GM23338 (cell line): ENCODE measurements around the gene NCKAP5. TPM values are rescaled to one million over a fixed set of nuclear protein-coding genes. Genes with fewer than 3 reads are reported as not detected.

Experiments
- ATAC-seq: fragments of 200-7000 bp; cut with Tn5 transposase; 3 replicates; pipeline ENCODE4 v1.9.1; 2020
- DNase-seq: peaks from one replicate; pipeline ENCODE4 v3.0.0-alpha.2; 2015; ENCODE audit warnings: low spot score
- H2AFZ ChIP-seq: fragments of 200-600 bp; sonication (generic); 2 replicates; pipeline ENCODE4 v1.8.0; 2016; ENCODE audit warnings: antibody characterized with exemption, mild to moderate bottlenecking, moderate library complexity
- H3F3A ChIP-seq: fragments of 200-600 bp; sonication (generic); replicated peaks from 2 replicates; pipeline ENCODE4 v1.8.0; 2017; ENCODE audit warnings: antibody characterized with exemption, mixed run types, low read depth
- H3K27ac ChIP-seq: fragments of 200-600 bp; sonication (generic); 2 replicates; pipeline ENCODE4 v1.6.1; 2016; ENCODE audit warnings: low read depth
- H3K27me3 ChIP-seq: fragments of 200-600 bp; sonication (generic); 2 replicates; pipeline ENCODE4 v1.8.0; 2016; ENCODE audit warnings: mild to moderate bottlenecking, mixed run types, moderate library complexity; ENCODE audit not compliant: insufficient read depth
- H3K36me3 ChIP-seq: fragments of 200-600 bp; sonication (generic); 2 replicates; pipeline ENCODE4 v1.8.0; 2016; ENCODE audit warnings: mild to moderate bottlenecking; ENCODE audit not compliant: insufficient read depth
- H3K4me1 ChIP-seq: fragments of 200-600 bp; sonication (generic); 2 replicates; pipeline ENCODE4 v1.8.0; 2016; ENCODE audit warnings: mild to moderate bottlenecking, moderate library complexity; ENCODE audit not compliant: insufficient read depth
- H3K4me2 ChIP-seq: fragments of 200-600 bp; sonication (generic); 2 replicates; pipeline ENCODE4 v1.7.1; 2017; ENCODE audit warnings: mixed run types
- H3K4me3 ChIP-seq: fragments of 200-600 bp; sonication (generic); 2 replicates; pipeline ENCODE4 v1.6.1; 2016; ENCODE audit warnings: mixed run types
- H3K79me2 ChIP-seq: fragments of 200-600 bp; sonication (generic); replicated peaks from 2 replicates; pipeline ENCODE4 v1.8.0; 2017; ENCODE audit warnings: mild to moderate bottlenecking; ENCODE audit not compliant: insufficient read depth
- H3K9me2 ChIP-seq: fragments of 200-600 bp; sonication (generic); 2 replicates; pipeline ENCODE4 v1.8.0; 2017; ENCODE audit not compliant: insufficient read depth
- H4K20me1 ChIP-seq: fragments of 200-600 bp; sonication (generic); replicated peaks from 2 replicates; pipeline ENCODE4 v1.8.0; 2017; ENCODE audit warnings: mild to moderate bottlenecking; ENCODE audit not compliant: insufficient read depth
- H3K27ac Mint-ChIP-seq: 2 replicates; pipeline ENCODE4 v1.8.0; 2020; ENCODE audit warnings: inconsistent platforms, mild to moderate bottlenecking, moderate library complexity, mixed read lengths
- H3K27me3 Mint-ChIP-seq: 3 replicates; pipeline ENCODE4 v1.8.0; 2022; ENCODE audit warnings: low read depth, mild to moderate bottlenecking, moderate library complexity, mixed read lengths, inconsistent platforms; ENCODE audit not compliant: insufficient read depth, poor library complexity
- H3K36me3 Mint-ChIP-seq: 3 replicates; pipeline ENCODE4 v1.8.0; 2021; ENCODE audit warnings: low read depth, mild to moderate bottlenecking, inconsistent platforms, moderate library complexity, mixed read lengths
- H3K4me1 Mint-ChIP-seq: 3 replicates; pipeline ENCODE4 v1.8.0; 2020; ENCODE audit warnings: mild to moderate bottlenecking, inconsistent platforms, mixed read lengths
- H3K4me3 Mint-ChIP-seq: 3 replicates; pipeline ENCODE4 v1.8.0; 2021; ENCODE audit warnings: moderate library complexity, mild to moderate bottlenecking, inconsistent platforms, mixed read lengths
- H3K9me3 Mint-ChIP-seq: 3 replicates; pipeline ENCODE4 v1.8.0; 2020; ENCODE audit warnings: moderate library complexity, mild to moderate bottlenecking, inconsistent platforms, mixed read lengths
- CTCF ChIP-seq, 2 experiments: fragments of 200-600 bp in 1 of 2; sonication (generic) in 1 of 2; conservative IDR thresholded peaks; 2 replicates each; pipeline versions ENCODE4 v1.5.1 to v1.6.1; 2016 to 2017; ENCODE audit warnings: antibody characterized with exemption in 2 of 2, low read depth in 2 of 2, mild to moderate bottlenecking in 2 of 2, moderate library complexity in 1 of 2
- NANOG ChIP-seq: IDR thresholded peaks from 2 replicates; pipeline ENCODE4 v1.6.1; 2016; ENCODE audit warnings: antibody characterized with exemption, borderline replicate concordance
- STAT1 ChIP-seq: IDR thresholded peaks from one replicate; pipeline ENCODE4 v1.6.1; 2016; ENCODE audit warnings: antibody characterized with exemption; ENCODE audit not compliant: unreplicated experiment
- ZNF114 ChIP-seq: fragments of 250-450 bp; sonication (Bioruptor Pico); IDR thresholded peaks from 2 replicates; pipeline ENCODE4 v1.5.0; 2020; ENCODE audit warnings: mild to moderate bottlenecking, moderate library complexity
- polyA plus RNA-seq: library from polyadenylated mRNA; unstranded; fragments of >200 nt; fragmentation: Nextera tagmentation; extraction: Ambion mirVana; gene quantifications from 2 replicates; pipeline ENCODE4 v1.2.1, GENCODE V29; 2016
- total RNA-seq: library from RNA; depleted of rRNA; stranded (reverse); fragments of >200 nt; shearing (Covaris generic); gene quantifications from 2 replicates; pipeline ENCODE4 v1.2.3, GENCODE V29; 2014
- TF ChIP-seq, protein P1 (sequence below): IDR thresholded peaks from 2 replicates; pipeline ENCODE4 v1.6.1; 2016; ENCODE audit warnings: antibody characterized with exemption

NCKAP5 gene
- total and polyA plus RNA-seq, 2 experiments from 2014 or later, result 0.34 to 0.73 TPM

- no peak overlapping the region for H3K27ac ChIP-seq
- Mint-ChIP-seq H3K27ac (peak overlapping the region; percentile 16; the same call in 1 of the 2 replicates), H3K27me3 (peaks cover 2% of the 10 kb centered on the region), H3K36me3 (no peaks in the 10 kb centered on the region), H3K9me3 (no peaks in the 10 kb centered on the region; the same call in 2 of the 3 replicates), H3K4me1 (peaks cover 15% of the 10 kb centered on the region), H3K4me3 (no peak overlapping the region)
- ATAC-seq, result peak; percentile 70
- H3F3A ChIP-seq, result no peaks in the 10 kb centered on the region
- no peaks in the 10 kb centered on the region for H3K9me2 ChIP-seq
- peak overlapping the region; percentile 56; the same call in 1 of the 2 replicates for H2AFZ ChIP-seq
- no peaks in the 10 kb centered on the region for H4K20me1 ChIP-seq
- H3K79me2 ChIP-seq, result no peaks in the 10 kb centered on the region
- H3K27me3 ChIP-seq, result no peaks in the 10 kb centered on the region
- no peak for DNase-seq
- H3K4me1 ChIP-seq, result peaks cover 15% of the 10 kb centered on the region
- peak in 1 of 2 experiments; percentile 42; a peak in 3 of 4 replicates for TF ChIP-seq CTCF (conservative IDR thresholded peaks at IDR 0.05; ENCODE audit: low read depth in 2 of 2)
- no peak for TF ChIP-seq NANOG
- 0 out of 2 replicates have a peak overlapping the region, but pooled peaks have one; percentile 55 for H3K4me2 ChIP-seq
- H3K36me3 ChIP-seq, result no peaks in the 10 kb centered on the region
- H3K4me3 ChIP-seq, result no peak overlapping the region
These were observed 693.1 kb downstream of the NCKAP5 start for GRCh38 chr2:132875193-132875592.

GRCh38 chr2:132873738-132874137 is 694.5 kb downstream of the NCKAP5 start:
- Histone ChIP-seq H3F3A (no peaks in the 10 kb centered on the region), H2AFZ (no peak overlapping the region), H3K4me3 (no peak overlapping the region), H3K4me1 (peaks cover 15% of the 10 kb centered on the region), H3K27me3 (no peaks in the 10 kb centered on the region), H3K36me3 (no peaks in the 10 kb centered on the region), H3K9me2 (no peaks in the 10 kb centered on the region), H3K79me2 (no peaks in the 10 kb centered on the region), H4K20me1 (no peaks in the 10 kb centered on the region), H3K4me2 (no peak overlapping the region), H3K27ac (no peak overlapping the region)
- Mint-ChIP-seq H3K4me1 (peaks cover 15% of the 10 kb centered on the region), H3K36me3 (no peaks in the 10 kb centered on the region), H3K9me3 (no peaks in the 10 kb centered on the region; the same call in 2 of the 3 replicates), H3K4me3 (no peak overlapping the region; the same call in 2 of the 3 replicates), H3K27ac (no peak overlapping the region), H3K27me3 (peaks cover 2% of the 10 kb centered on the region)
- ATAC-seq, result no peak
- DNase-seq, result no peak
- TF ChIP-seq CTCF (conservative IDR thresholded peaks at IDR 0.05; ENCODE audit: low read depth in 2 of 2), result no peak
- TF ChIP-seq, protein P1, sequence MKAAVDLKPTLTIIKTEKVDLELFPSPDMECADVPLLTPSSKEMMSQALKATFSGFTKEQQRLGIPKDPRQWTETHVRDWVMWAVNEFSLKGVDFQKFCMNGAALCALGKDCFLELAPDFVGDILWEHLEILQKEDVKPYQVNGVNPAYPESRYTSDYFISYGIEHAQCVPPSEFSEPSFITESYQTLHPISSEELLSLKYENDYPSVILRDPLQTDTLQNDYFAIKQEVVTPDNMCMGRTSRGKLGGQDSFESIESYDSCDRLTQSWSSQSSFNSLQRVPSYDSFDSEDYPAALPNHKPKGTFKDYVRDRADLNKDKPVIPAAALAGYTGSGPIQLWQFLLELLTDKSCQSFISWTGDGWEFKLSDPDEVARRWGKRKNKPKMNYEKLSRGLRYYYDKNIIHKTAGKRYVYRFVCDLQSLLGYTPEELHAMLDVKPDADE, result no peak
- TF ChIP-seq STAT1, result no peak
- no peak for TF ChIP-seq ZNF114 (CRISPR knock-in tag)
